GM12891 (cell line): ENCODE data around the gene LPAR6.

Experiments used
- POLR2A ChIP-seq: IDR thresholded peaks from 2 replicates; pipeline ENCODE4 v1.6.1; 2011; ENCODE audit warnings: low read depth, low read length, control low read depth
- POLR2AphosphoS5 ChIP-seq: IDR thresholded peaks from 2 replicates; pipeline ENCODE4 v1.6.1; 2011; ENCODE audit warnings: low read depth, low read length, control low read depth
- SPI1 ChIP-seq: IDR thresholded peaks from 2 replicates; pipeline ENCODE4 v1.6.1; 2011; ENCODE audit warnings: low read depth, low read length, control low read depth

GRCh38 chr13:48401480-48401879, 11.4 kb downstream of the LPAR6 start:
- no peak for TF ChIP-seq POLR2A
- TF ChIP-seq SPI1 = no peak
- TF ChIP-seq POLR2AphosphoS5 = no peak
